Daoy (cell line): ENCODE results near the gene KDM4C. TPM values are rescaled to one million over a fixed set of nuclear protein-coding genes. Genes with fewer than 3 reads are reported as not detected.
"Not testable (repeated sequence)": the region's sequence is repeated elsewhere in the genome, so short reads cannot be mapped to it uniquely, and the experiment has no call there.

Experiments used
- DNase-seq: peaks from one replicate; pipeline ENCODE4 v3.0.0-alpha.2; 2015; ENCODE audit warnings: low read depth
- total RNA-seq: library from RNA; depleted of rRNA; stranded (reverse); fragments of >200 nt; shearing (Covaris generic); gene quantifications from 2 replicates; pipeline ENCODE4 v1.2.3, GENCODE V29; 2014; rRNA removed

The KDM4C gene
- 10.6 and 12.7 TPM in 2 replicates for total RNA-seq

DNA sequence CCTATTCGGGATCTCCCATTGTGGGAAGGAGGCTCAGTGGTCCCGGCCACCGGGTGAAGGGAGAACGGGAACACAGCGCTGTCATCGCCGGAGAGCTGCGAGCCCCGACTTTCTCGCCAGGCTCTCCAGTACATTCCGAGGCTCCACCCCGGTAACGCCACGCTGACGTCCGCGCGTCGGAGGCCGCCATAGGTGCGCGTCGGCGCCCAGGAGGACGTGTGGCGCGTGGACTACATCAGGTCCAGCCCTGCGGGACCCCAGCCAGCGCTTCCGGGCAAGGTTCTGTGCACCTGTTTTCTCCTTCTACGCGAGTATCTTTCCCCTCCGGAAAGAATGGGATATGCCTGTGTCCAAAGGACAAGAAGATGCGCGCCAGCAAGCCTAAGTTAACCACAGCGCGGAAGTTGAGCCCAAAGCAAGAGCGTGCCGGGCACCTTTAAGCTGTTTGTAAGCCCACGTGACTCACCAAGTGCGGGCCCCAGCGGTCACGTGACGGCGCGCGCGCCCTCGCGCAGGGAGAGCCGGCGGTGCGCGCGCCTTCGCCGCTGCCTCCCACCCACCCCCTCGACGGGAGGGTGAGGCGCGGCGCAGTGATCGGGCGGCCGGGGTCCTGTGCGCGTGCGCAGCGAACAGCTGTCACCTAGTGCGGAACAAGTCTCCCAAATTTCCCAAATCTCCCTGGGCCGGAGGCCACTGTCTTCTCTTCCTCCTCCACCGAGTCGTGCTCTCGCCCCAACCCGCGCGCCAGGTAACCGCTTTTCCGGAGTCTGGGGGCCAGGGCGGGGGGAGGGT lies at the start of gene KDM4C:
KDM4C (plus strand) TSS at position 518 of the 792 bp plus-strand sequence. CDS start 35,016 bp downstream, outside the sequence.
- DNase-seq: peak; percentile 99

DNA sequence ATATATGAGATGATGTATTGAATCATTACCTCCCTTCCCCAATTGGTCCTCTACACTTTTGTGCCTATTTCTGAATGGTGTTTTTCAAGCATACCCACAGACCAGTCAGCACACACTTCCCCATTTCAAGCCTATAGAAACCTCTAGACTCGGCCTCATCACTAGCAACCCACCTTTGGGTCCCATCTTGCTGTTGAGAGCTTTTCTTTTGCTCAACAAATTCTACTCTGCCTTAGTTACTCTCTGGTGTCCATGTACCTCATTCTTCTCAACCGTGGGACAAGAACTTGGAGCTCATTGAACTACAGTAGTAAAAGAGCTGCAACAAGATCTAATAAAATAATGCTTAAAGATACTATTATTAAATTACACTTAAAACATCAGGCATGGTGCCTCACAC lies 49.0 kb upstream of the KDM4C start:
- no peak for DNase-seq

DNA sequence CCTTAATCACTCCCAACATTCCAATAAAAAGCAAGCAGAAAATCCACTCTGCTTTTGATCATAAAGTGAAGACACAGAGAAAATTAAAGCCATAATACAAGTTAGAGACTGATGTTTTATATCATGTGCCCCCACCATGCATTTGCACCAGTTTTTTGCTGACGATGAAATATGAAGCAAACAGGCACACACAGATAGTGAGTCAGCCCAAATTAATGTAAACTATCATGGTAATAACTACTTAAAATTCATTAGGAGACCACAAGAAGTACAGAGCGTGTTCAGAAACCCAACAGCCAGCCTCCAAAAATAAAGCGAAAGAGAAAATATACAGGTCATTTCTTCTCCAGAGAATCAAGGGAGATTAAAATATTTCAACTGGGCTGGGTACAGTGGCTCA lies 46.4 kb upstream of the KDM4C start:
- peak; percentile 38 for DNase-seq

DNA sequence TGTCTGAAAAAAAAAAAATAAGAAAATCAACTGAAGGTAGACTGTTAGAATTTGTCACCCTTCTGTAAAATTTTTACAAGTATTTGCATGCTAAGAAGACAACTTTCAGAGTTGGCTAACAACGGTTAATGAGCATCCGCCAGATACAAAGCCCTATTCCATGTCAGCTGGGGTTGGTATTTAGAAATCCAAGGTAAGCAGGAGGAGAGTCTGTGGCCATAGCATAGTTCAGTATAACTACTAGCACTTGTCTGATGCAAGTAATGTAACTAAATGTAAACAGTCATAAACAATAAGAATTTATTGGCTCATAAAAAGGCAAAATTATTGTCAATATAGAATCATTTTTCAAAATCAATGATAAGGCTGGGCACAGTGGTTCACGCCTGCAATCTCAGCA lies 45.7 kb upstream of the KDM4C start:
- DNase-seq: no peak

DNA sequence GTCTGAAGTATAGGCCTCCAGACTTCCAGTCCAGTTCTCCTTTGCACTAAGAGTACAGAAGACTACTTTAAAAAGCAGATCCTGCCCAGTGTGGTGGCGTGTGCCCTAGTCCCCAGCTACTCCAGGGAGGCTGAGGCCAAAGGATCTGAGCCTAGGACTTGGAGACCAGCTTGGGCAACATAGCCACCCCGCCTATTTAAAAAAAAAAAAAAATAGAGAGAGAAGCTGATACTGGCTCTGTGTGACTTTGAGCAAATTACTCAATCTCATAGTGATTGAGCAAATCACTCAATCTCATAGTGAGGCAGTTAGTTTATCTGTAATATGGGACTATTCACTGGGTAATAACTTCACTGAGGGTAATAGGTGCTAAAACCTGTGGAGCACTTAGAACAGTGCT lies 43.6 kb upstream of the KDM4C start:
- DNase-seq: no peak

DNA sequence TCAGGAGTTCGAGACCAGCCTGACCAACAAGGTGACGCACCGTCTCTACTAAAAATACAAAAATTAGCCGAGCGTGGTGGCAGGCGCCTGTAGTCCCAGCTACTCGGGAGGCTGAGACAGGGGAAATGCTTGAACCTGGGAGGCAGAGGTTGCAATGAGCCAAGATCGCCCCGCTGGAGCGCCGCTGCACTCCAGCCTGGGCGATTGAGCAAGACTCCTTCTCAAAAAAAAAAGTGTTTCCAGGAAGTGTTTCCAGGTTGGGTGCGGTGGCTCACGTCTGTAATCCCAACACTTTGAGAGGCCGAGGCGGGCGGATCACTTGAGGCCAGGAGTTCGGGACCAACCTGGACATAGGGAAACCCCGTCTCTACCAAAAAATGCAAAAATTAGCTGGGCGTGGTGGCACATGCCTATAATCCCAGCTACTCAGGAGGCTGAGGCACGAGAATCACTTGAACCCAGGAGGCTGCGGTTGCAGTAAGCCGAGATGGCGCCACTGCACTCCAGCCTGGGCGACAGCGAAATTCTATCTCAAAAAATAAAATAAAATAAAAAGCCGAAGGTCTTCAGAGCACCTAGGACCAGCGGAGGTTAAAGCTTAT lies 42.5 kb upstream of the KDM4C start:
- DNase-seq: not testable (repeated sequence)

DNA sequence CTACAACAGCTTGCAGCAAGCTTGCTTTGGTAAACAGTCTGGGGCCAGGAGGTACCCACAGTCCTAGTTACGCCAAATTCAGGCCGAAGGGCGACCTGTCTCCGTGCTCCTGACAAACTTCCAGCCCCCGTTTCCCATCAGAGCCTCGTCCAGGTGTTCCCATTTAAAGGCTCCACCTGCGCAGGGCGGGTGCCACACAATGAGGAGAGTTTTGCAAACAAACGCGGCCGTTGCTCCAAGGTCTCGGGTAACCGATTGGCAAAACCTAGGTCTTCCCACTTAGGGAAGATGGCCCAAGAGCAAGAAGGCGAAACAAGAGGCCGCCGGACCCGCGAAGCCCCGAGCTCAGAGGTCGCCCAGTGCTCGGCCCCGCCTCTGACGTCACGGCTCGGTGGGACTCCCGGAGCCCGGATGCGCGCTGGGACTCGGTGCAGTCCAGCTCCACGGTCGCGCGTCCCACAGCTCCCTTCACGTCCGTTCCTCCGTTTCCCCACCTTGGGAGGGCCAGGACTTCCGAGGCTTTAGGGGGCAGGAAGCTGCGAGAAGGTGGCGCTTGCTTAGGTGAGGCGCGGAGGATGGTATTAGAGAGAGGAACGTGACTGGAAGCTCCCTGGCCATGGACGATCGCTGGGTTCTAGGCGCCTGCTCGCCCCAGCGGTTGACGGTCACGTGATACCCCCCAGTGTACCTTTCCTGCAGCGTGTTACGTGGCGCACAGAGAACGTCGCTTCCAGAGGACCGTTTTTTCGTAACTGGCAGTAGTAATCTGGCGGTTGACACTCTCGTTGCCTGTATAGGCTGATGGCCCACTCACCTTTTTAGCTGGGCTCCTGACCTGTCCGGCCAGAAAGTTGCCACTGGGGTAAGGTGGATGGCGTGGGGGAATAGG lies 41.8 kb upstream of the KDM4C start:
- peak; percentile 60 for DNase-seq

DNA sequence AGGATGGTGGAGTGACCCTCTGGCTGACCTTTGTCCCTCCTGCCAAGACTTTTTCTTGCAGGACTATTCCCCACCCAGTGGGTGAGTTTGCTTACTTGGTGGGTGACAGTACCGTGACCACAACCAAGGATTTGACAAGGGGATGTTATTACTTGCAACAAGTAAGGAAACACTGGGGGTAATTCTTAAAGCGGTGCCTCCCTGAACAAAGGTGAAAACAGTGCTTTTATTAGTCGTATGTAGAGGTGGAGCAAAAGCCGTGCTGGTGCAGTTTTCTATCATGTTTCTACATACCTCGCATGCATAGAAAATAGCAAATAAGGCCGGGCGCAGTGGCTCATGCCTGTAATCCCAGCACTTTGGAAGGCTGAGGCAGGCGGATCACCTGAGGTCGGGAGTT lies 41.0 kb upstream of the KDM4C start:
- no peak for DNase-seq

DNA sequence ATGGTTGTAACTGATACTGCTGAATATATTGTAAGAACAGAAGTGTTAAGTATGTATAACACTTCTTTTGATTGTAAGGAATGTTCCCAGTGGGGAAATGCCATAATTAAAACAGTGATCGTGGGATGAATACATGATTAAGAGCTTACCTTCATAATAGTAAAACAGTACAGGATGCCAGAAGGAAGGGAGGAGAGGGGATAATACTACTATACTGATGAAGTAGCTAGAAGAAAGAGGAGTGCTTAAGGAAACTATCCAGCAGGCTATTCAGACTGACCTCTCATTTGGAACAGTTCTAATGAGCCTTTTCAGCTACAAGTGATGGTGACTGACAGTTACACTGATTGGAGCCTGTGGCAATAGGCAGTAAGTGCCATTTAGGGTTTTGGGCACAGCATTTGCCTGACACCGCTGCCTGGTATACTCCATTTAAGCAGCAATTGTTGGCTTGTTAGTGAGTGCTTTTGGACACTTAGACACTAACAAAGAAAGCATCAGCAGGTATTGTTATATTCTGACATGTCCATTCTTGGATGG lies 33.8 kb upstream of the KDM4C start:
- DNase-seq: no peak

DNA sequence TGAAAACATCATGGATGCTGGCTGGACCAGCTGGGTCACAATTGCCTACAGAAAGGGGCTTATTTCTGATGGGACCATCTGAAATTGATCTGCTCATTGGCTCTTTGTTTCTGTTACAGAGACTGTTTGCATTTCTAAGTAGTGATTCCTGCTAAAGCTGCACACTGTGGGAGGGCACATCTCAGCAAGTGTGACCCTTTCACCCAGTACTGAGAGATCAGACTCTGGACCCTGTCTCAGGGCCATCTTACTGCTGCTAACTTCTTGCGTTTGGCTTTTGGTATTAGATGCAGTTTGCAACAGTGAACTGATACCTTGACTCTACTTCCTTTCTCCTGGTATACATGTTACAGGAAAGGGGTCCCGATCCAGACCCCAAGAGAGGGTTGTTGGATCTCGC lies 24.5 kb upstream of the KDM4C start:
- no peak for DNase-seq

DNA sequence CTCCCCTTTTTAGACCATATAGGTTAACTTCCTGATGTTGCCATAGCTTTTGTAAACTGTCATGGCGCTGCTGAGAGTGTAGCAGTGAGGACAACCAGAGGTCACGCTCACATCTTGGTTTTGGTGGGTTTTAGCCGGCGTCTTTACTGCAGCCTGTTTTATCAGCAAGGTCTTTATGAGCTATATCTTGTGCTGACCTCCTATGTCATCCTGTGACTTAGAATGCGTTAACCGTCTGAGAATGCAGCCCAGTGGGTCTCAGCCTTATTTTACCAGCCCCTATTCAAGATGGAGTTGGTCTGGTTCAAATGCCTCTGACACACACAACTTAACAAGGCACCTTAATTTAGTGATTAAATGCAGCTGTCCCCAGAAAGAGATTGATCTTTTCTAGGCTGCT lies 23.9 kb upstream of the KDM4C start:
- no peak for DNase-seq

DNA sequence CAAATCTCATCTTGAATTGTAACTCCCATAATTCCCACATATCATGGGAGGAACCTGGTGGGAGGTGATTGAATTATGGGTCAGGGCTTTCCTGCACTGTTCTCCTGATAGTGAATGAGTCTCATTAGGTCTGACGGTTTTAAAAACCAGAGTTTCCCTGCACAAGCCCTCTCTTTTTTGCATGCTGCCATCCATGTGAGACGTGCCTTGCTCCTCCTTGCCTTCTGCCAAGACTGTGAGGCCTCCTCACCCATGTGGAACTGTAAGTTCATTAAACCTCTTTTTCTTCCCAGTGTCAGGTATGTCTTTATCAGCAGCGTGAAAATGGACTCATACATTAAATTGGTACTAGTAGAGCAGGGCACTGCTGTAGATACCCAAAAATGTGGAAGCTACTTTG lies 22.4 kb upstream of the KDM4C start:
- no peak for DNase-seq

DNA sequence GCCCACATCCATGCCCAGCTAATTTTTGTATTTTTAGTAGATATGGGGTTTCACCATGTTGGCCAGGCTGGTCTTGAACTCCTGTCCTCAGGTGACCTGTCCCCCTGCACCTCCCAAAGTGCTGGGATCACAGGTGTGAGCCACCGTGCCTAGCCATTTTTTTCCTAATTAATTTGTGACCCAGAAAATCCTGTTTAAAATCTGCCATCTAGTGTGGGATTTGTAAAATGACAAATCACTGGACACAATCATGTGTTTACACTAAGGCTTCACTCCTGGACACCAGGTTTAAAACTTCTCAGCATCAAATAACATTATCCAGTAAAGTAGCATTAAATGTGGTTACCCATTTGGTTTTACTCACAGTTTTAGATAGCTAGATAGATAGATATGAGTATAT lies 18.6 kb upstream of the KDM4C start:
- no peak for DNase-seq

DNA sequence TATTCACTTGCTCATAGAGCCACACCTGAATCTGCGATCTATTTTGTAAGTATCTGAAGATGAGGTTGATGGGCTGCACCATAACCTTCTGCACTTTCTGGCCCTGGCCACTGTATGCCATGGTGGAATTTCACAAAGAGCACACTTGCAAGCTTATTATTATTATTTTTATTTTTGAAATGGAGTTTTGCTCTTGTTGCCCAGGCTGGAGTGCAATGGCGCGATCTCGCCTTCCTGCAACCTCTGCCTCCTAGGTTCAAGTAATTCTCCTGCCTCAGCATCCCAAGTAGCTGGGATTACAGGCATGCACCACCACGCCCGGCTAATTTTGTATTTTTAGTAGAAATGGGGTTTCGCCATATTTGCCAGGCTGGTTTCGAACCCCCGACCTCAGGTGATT lies 8.9 kb upstream of the KDM4C start:
- not testable (repeated sequence) for DNase-seq

DNA sequence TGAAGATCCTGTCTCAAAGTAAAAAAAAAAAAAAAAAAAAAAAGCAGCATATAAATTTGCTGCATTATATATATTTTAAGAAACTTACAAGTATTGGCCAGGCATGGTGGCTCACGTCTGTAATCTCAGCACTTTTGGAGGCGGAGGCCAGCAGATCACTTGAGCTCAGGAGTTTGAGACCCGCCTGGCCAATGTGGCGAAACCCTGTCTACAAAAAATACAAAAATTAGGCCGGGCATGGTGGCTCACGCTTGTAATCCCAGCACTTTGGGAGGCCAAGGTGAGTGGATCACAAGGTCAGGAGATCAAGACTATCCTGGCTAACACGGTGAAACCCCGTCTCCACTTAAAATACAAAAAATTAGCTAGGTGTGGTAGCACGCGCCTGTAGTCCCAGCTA lies 2.9 kb upstream of the KDM4C start:
- DNase-seq: not testable (repeated sequence)

DNA sequence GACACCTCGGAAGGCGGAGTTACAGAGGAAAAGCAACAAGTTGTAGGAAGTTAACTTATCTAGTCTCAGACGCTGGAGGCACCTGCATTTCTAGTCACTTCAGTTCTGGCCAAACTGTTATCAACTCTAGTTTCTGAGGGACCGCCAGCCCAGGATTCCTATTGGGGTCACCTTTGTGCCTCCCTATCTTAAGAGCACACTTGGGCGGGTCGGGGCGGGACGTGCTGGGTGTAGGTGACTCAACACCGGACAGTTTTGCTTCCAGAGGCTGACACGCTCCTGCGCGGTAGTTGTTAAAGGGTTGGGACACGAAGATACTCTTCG lies 679 bp upstream of the KDM4C start:
- no peak for DNase-seq

DNA sequence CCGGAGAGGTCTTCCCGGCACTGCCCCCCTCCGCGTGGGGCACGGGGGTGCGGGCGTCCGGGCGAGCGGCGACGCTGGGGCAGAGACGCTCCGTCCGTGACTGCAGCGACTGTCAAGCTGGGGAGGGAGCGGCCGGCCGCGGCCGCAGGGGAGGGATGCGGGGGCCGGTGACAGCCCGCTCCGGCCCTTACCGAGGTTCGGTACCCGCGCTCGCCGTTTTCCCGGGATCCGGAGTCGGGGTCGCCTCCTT lies 400 bp downstream of the KDM4C start:
- no peak for DNase-seq

DNA sequence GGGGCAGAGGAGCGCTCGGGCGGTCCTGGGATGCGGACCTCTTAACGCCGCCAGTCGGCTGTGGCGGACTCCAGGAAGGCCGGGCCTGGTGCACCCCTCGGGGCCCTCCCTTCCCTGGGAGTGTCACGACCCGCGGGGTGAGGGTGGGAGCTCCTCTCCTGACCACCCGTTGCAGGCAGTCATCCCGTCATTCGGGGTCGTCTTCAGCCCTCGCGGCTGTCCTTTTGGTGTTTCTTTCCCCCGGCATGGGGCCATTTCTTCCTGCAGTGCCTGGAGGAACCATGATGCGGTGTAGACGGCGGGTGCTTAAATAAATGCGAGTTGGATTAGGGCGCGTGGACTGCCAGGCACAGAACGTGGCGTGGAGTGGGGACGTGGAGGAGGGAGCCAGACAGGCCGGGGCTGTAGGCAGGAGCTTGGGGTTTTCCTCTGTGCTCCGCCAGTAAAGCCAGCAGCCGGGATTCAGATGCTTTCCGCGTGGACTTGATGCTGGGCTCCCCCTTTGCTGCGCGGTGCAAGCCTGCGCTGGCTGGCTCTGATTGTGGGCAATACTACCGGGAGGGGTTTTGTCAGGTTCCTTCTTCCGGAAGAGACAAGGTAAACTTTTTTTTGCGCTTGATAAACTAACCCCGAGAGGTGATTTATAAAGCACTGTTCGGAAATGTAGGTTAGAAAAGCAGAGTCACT lies 868 bp downstream of the KDM4C start:
- DNase-seq: peak; percentile 79

DNA sequence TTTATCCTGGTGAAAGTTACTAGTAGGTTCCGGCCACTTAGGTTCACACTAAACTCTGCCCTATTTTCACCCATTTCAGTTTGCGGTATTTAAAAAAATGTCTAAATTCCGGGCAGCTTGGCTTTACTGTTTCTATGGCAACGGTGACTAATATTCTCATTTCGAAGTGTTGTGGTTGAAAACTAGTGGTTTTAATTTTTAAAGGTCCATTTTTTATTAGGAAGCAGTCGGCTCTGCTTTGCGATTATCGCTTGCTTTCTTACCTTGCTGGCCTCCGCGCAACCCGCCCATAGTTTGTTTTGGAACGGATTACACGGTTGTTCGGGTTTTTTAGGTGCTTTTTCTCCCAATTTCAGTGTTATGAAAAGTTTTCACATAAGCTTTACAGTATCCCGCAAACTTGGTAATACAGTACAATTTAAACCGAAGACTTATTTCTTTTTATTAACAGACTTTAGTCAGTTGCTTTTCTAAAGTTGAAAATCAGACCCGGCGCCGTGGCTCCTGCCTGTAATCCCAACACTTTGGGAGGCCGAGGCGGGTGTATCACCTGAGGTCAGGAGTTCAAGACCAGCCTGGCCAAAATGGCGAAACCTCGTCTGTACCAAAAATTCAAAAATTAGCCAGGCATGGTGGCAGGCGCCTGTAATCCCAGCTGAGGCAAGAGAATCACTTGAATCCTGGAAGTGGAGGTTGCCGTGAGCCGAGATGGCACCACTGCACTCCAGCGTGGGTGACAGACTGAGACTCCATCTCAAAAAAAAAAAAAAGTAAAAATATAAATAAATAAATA lies 1.6 kb downstream of the KDM4C start:
- peak; percentile 67 for DNase-seq

DNA sequence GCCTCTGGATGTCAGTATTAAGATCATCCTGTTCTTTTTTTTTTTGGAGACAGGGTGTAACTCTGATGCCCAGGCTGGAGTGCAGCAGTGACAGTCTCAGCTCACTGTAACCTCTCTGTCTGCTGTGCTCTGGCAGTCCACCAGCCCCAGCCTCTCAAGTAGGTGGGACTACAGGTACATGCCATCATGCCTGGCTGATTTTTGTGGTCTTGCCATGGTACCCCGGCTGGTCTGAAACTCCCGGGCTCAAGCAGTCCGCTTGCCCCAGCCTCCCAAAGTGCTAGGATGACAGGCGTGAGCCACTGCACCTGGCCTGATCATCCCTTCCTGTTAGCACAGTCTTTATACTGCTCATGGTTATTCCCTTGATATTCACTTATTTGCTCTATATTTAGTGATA lies 3.5 kb downstream of the KDM4C start:
- DNase-seq: no peak

DNA sequence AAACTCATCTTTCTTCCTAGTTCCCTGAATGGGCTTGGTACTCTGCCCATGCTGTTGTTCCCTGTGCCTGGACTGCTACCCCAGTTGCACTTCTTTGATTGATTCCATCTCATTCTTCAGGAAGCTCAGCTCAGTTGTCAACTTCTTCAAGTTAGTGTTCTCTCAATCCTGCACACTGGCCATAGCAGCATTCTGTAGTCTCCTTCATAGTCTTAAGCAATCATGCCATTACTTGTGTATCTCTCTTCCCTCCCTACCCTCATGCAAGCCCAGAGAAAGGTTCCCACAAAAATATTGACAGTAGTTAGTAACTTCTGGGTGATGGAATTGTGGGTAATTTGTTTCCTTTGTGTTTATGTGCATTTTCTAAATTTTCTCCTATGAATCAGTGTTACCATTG lies 5.5 kb downstream of the KDM4C start:
- DNase-seq: no peak
